NCI-H146 (cell line): ENCODE results near the gene AMMECR1.

Experiments used
- DNase-seq: peaks from one replicate; lab custom pipeline; 2025; lab: John Stamatoyannopoulos, UW

Gene AMMECR1

DNA sequence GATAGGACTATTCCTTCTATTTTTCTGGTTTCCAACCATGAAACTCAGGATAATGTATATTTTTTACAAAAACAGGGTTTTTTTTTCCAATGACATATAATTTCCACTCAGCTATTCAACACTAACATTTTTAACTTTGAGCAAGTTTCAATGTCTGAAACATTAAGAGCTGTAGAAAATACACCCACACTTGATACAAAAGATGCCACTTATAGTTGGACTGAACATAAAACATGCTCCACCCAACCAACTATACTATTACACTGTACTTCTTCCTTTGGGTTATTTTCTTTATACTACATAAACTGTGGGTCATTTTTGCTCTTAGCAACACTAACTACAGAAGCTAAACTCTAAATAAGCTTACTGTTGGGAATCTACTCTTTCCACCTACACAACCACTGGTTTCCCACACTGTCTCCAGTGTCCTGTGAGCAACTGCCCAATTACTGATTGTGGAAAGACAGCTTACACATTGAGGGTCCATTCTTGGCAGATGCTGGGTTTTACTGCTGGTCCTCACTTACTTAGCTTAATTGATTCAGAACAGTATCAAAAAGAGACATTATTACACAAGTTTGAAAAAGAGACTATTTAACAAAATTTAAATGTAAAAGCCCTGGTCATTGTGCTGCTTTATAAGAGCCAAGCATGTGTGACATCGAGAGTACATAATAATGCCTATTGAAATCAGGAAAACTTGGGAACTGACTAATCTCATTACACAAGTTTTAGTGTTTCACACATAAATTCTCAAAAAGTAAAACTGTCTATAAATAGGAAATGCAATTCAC is 6.3 kb downstream of the AMMECR1 start:
- DNase-seq: no peak

GRCh38 chrX:110310896-110311295 is 7.0 kb downstream of the AMMECR1 start:
- DNase-seq: no peak

- DNase-seq: no peak
Observed at GRCh38 chrX:110310000-110310790, 7.7 kb downstream of the AMMECR1 start.

DNA sequence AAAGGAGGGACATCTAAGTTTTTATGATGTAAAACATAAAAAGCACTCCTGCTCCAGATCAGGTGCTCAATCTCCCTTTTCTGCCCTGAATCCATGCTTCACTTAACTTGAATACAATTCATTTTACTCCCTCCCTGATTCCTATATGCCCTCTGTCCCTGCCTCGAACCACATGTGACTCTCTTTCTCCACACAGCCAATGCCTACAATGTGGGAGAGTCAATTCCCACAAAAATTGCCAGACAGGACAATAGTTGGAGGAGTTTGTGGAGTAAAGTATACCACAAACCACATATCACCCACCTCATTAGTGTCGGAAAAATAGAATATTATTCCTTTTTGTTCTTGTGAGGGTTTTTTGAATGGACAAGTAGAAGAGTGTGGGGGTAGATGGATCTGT is 9.7 kb downstream of the AMMECR1 start:
- DNase-seq: no peak

DNA sequence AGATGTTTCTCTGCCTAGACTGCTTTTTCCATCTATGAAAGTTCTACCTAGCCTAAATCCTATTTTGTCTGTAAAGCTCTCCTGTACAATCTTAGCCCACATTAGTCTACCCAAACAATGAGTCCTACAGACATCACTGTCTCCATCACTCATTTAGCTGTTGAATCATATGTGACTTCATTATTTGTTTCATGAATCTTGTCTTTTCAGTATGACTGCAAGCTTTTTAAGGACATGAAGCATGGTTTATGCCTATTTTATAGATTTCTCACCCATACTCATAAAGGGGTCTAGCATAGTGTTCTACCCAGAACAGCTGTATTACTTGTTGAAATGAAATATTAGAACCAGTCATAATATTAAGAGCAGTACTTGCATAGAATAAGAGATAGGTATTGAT is 13.0 kb downstream of the AMMECR1 start:
- no peak for DNase-seq

GRCh38 chrX:110304371-110304770 is 13.5 kb downstream of the AMMECR1 start:
- no peak for DNase-seq

- no peak for DNase-seq
Observed at GRCh38 chrX:110302975-110303374, 14.9 kb downstream of the AMMECR1 start.

DNA sequence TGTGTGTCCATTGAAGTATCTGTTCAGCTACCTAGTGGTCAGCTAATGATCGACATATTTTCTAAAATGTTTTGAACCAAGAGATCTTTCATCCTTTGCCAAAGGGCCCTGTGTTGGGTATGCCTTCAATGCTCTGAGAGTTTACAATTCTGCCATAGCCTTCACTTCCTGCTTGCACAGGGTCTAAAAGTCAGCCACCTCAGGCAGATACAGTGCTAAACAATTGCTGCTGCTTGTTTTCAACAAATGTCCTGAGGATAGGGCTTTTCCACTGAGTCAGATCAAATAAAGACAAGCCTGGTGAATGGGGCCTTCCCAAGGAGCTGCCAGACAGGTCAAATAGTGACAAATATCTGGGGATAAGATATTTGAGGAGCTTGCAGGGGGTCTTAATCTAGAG is 16.7 kb downstream of the AMMECR1 start:
- no peak for DNase-seq

DNA sequence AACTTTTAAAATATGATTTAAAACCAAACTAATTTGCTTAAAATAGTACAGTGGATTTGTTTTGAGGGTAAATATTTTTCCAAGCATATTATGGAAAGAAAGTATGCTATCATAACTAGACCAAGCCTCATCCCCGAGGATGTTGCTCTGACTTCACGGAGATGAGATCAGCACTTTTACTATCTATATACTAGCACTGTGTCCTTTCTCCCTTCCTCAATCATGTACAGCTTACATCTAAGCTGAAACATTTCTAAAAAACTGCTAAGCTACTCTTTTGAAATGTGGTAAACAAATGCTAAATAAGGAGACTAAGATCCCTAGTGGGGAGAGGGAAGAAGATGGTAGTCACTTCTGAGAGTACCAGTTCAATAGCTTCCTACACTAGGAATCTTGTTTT is 23.8 kb downstream of the AMMECR1 start:
- no peak for DNase-seq

DNA sequence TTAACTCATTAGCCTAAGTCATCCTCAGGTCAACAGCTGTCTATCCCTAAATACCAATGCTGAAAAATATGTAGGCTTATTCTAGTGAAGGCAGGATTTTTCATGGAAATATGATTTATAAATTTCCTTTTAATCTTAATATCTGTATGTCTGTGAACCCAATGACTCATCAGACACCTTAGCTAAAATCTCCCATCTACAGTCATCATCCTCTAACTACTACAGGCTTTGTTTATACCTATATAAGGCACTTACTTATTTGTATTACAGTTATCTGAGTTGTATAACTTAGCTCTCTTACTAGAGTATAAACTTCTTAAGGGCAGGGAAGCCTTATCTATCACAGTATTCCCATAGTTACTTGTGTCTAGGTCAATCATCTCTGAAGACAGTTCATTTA is 24.2 kb downstream of the AMMECR1 start:
- DNase-seq: no peak

- DNase-seq: no peak
Observed at GRCh38 chrX:110287605-110288004, 30.3 kb downstream of the AMMECR1 start.

GRCh38 chrX:110286106-110286505 is 31.8 kb downstream of the AMMECR1 start:
- DNase-seq: no peak

DNA sequence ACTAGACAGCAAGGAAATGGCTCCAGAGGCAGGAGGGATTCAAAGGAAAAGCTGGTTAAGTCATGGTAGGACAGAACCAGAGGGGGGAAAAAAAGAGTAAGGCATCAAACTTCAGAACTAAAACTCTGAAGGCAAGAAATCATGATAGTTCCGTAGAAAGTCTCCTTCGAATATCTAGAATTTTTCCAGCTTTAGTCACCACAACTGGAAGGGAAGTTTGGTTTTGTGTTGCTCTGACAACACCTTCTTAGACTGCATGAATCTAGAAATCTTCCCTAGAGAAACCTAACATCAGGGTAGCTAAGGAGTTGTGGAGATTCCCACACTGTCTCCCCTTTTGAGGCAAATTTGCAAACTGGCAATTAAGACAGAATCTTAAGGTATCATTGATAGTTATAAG is 33.7 kb downstream of the AMMECR1 start:
- DNase-seq: no peak

- DNase-seq: no peak
Observed at GRCh38 chrX:110282922-110283321, 35.0 kb downstream of the AMMECR1 start.

DNA sequence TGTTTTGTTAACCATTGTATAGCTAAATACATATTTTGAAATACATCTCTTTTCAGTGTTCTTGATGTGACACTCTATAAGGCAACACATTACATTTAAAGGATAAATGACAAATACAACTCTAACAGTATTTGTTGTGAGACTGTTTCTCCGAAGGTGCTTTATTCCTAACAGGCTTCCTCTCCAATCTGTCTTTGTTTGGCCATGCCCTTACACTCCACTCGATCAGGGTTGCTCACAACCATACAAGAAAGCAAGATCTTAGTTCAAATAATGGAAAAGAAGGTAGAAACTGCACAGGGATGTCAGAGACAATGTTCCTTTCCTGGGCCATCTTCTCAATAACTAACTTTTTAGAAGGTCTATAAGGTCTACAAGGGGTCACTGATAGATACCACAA is 36.5 kb downstream of the AMMECR1 start:
- DNase-seq: no peak

DNA sequence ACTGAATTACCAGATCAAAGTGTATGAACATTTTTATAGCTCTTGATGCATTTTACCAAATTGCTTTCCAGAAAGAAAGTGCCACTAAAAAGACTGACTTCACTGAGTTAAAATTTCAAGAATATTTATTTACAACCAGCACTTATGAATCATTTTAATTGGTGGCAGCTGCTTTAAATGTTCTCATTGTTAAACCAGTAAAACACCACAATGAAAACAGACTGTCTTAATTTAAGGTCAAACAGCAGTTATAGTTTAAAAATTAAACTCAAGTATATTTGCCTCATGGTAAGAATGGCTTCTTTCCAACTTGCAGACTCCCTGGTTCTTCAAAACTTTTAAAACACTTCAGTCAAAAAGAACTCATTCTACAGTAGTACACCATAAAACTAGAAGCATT is 36.9 kb downstream of the AMMECR1 start:
- no peak for DNase-seq

DNA sequence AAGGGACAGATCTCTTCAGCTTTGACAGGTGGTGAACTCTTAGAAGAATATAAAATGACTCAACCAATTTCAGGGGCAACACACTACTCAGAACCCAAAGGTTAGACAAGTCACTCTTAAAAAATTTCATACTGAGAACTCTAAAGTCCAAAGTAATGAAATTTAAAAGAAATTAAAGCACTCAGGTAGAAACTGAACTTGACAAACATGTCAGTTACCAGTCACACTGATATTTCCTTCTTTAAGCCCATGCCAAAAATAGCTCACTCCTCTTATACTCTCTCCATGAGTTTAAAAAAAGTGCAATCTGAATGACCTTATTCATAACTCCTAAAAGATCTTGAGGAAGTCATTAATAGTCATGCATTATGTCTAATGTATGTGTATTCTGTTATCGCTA is 40.3 kb downstream of the AMMECR1 start:
- DNase-seq: no peak

- no peak for DNase-seq
Observed at GRCh38 chrX:110276778-110277177, 41.1 kb downstream of the AMMECR1 start.

DNA sequence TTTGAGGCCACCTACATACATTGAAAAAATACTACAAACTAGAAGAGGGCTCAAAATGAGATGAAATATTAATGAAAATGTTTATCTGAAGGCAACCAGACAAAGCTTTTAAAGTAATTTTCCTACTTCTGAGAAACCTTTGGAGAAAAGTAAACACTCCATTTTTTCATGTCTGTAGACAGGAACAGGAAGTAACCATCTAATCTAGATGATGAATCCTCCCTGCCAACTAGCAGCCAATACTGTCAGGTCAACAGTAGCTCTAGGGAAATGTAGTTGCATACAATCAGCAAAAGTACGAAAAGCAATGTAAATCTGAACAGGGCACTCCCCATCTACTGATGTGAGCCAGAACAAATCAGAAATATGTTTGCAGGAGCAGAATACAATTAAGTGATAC is 49.0 kb downstream of the AMMECR1 start:
- DNase-seq: no peak

GRCh38 chrX:110268395-110268794 is 49.5 kb downstream of the AMMECR1 start:
- no peak for DNase-seq

- DNase-seq: no peak
Observed at GRCh38 chrX:110267874-110268273, 50.0 kb downstream of the AMMECR1 start.

DNA sequence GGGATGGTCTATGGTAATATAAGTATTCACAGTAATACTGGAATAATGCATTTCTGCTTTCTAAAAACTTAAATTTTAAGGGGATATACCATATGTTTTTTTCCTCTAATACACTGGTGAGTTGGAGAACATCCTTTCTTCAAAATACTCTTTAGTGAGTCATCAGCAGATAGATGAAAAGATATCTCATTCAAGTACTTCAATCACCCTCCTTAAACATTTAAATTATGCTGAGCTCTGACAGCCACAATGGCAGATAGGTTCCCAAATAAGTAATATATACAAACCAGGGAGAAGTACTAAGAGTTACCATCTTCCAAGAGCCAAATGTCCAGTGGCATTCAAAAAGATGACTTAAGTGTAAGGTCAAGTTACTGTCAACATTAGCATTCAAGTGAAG is 52.2 kb downstream of the AMMECR1 start:
- no peak for DNase-seq

GRCh38 chrX:110259117-110259516 is 58.8 kb downstream of the AMMECR1 start:
- no peak for DNase-seq

GRCh38 chrX:110258552-110258951 is 59.3 kb downstream of the AMMECR1 start:
- DNase-seq: no peak
